Smooth muscle cell (in vitro differentiated cells): ENCODE measurements around the gene GRB14. TPM values are rescaled to one million over a fixed set of nuclear protein-coding genes. Genes with fewer than 3 reads are reported as not detected.

ENCODE experiments used
- DNase-seq: peaks from one replicate; lab custom pipeline; 2025; ENCODE audit not compliant: unreplicated experiment; lab: John Stamatoyannopoulos, UW
- H2AFZ ChIP-seq: fragments of 200-600 bp; sonication (generic); 2 replicates; pipeline ENCODE4 v1.6.0; 2016; ENCODE audit warnings: antibody characterized with exemption, low read depth, mild to moderate bottlenecking
- H3F3A ChIP-seq: fragments of 200-600 bp; sonication (generic); 2 replicates; pipeline ENCODE4 v1.6.0; 2017; ENCODE audit warnings: antibody characterized with exemption, low read depth
- H3K27ac ChIP-seq: fragments of 200-600 bp; sonication (generic); 2 replicates; pipeline ENCODE4 v1.5.1; 2016; ENCODE audit warnings: low read depth, mild to moderate bottlenecking
- H3K27me3 ChIP-seq: fragments of 200-600 bp; sonication (generic); 2 replicates; pipeline ENCODE4 v1.6.1; 2016; ENCODE audit warnings: low read depth, mild to moderate bottlenecking
- H3K36me3 ChIP-seq: fragments of 200-600 bp; sonication (generic); 2 replicates; pipeline ENCODE4 v1.5.1; 2016; ENCODE audit warnings: low read depth
- H3K4me1 ChIP-seq: fragments of 200-600 bp; sonication (generic); 2 replicates; pipeline ENCODE4 v1.5.1; 2016; ENCODE audit warnings: low read depth
- H3K4me2 ChIP-seq: fragments of 200-600 bp; sonication (generic); 2 replicates; pipeline ENCODE4 v1.6.0; 2016; ENCODE audit warnings: mild to moderate bottlenecking
- H3K4me3 ChIP-seq: fragments of 200-600 bp; sonication (generic); 2 replicates; pipeline ENCODE4 v1.5.1; 2016; ENCODE audit warnings: mild to moderate bottlenecking
- H3K79me2 ChIP-seq: fragments of 200-600 bp; sonication (generic); 2 replicates; pipeline ENCODE4 v1.6.0; 2016; ENCODE audit warnings: low read depth, mild to moderate bottlenecking
- H3K9ac ChIP-seq: fragments of 200-600 bp; sonication (generic); 2 replicates; pipeline ENCODE4 v1.6.0; 2016; ENCODE audit warnings: low read depth
- H3K9me3 ChIP-seq: fragments of 200-600 bp; sonication (generic); replicated peaks from 2 replicates; pipeline ENCODE4 v1.5.1; 2016; ENCODE audit warnings: low read depth
- H4K20me1 ChIP-seq: fragments of 200-600 bp; sonication (generic); 2 replicates; pipeline ENCODE4 v1.6.0; 2016; ENCODE audit warnings: low read depth
- WGBS: methylation state at CpG from one replicate; pipeline ENCODE4 v1.1.7; 2016; ENCODE audit warnings: low lambda C conversion rate; 5-methylcytosine and 5-hydroxymethylcytosine counted together
- polyA plus RNA-seq: library from polyadenylated mRNA; unstranded; fragments of >200 nt; fragmentation: Nextera tagmentation; extraction: Ambion mirVana; gene quantifications from 2 replicates; pipeline ENCODE4 v1.2.1, GENCODE V29; 2016
- total RNA-seq: library from RNA; depleted of rRNA; stranded (reverse); fragments of >200 nt; gene quantifications from 2 replicates; pipeline ENCODE4 v1.2.3, GENCODE V29; 2014
- TF ChIP-seq, protein P1 (sequence below): fragments of 200-600 bp; sonication (generic); IDR thresholded peaks from 2 replicates; pipeline ENCODE4 v1.5.1; 2017; ENCODE audit warnings: borderline replicate concordance, mild to moderate bottlenecking, antibody characterized with exemption; ENCODE audit not compliant: insufficient read depth, poor library complexity, severe bottlenecking

The GRB14 gene
- total and polyA plus RNA-seq, 2 experiments from 2014 or later, result 0.22 TPM; not detected in 1

DNA sequence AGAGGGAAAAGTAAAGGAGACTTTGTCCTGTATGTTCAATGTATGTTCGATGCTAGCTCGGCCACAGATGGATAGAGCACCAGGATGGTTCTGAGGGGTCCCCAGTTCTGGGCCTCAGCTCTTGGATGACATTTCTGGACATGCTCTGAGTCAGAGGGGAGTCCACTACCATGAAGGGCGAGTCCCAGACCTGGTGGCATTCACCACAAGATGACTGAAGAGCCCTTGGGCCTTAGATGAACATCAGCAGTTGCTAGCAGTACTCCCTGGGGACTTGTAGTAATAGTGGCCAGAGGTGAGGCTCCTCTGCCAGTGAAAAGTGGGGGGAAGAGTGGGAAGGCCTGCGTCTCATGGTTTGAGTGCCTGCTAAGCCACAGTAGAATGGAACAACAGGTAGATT, 109.5 kb downstream of the GRB14 start:
- Histone ChIP-seq H3K9ac (no peak overlapping the region), H3K4me3 (no peak overlapping the region), H2AFZ (no peak overlapping the region), H3K36me3 (no peaks in the 10 kb centered on the region), H3K4me1 (no peaks in the 10 kb centered on the region), H4K20me1 (no peaks in the 10 kb centered on the region), H3F3A (no peaks in the 10 kb centered on the region), H3K79me2 (no peaks in the 10 kb centered on the region), H3K27me3 (no peaks in the 10 kb centered on the region), H3K4me2 (no peak overlapping the region), H3K27ac (no peak overlapping the region), H3K9me3 (no peaks in the 10 kb centered on the region)
- DNase-seq, result no peak
- TF ChIP-seq, protein P1, sequence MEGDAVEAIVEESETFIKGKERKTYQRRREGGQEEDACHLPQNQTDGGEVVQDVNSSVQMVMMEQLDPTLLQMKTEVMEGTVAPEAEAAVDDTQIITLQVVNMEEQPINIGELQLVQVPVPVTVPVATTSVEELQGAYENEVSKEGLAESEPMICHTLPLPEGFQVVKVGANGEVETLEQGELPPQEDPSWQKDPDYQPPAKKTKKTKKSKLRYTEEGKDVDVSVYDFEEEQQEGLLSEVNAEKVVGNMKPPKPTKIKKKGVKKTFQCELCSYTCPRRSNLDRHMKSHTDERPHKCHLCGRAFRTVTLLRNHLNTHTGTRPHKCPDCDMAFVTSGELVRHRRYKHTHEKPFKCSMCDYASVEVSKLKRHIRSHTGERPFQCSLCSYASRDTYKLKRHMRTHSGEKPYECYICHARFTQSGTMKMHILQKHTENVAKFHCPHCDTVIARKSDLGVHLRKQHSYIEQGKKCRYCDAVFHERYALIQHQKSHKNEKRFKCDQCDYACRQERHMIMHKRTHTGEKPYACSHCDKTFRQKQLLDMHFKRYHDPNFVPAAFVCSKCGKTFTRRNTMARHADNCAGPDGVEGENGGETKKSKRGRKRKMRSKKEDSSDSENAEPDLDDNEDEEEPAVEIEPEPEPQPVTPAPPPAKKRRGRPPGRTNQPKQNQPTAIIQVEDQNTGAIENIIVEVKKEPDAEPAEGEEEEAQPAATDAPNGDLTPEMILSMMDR, result no peak
- WGBS, result 90% methylated on average over 4 of the region's 4 CpGs

DNA sequence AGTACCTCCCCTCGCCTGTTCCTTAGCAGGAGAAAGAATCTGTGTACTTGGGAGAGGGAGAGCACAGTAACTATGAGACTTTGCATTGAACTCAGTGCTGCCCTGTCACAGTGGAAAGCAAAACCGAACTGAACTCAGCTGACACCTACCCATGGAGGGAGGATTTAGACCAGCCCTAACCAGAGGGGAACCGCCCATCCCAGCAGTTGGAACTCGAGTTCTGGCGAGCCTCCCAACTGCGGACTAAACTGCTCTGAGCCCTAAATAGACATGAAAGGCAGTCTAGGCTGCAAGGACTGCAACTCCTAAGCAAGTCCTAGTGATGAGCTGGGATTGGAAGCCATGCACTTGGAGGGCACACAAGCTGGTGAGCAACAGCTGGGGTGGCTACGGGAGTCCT, 110.4 kb downstream of the GRB14 start:
- Histone ChIP-seq H2AFZ (no peak overlapping the region), H3K4me2 (no peak overlapping the region), H3K9ac (no peak overlapping the region), H3K9me3 (no peaks in the 10 kb centered on the region), H4K20me1 (no peaks in the 10 kb centered on the region), H3K36me3 (no peaks in the 10 kb centered on the region), H3F3A (no peaks in the 10 kb centered on the region), H3K79me2 (no peaks in the 10 kb centered on the region), H3K4me3 (no peak overlapping the region), H3K27ac (no peak overlapping the region), H3K4me1 (no peaks in the 10 kb centered on the region), H3K27me3 (no peaks in the 10 kb centered on the region)
- TF ChIP-seq, protein P1, result no peak
- no peak for DNase-seq
- whole genome bisulfite sequencing, result 89% methylated on average over 7 of the region's 7 CpGs

DNA sequence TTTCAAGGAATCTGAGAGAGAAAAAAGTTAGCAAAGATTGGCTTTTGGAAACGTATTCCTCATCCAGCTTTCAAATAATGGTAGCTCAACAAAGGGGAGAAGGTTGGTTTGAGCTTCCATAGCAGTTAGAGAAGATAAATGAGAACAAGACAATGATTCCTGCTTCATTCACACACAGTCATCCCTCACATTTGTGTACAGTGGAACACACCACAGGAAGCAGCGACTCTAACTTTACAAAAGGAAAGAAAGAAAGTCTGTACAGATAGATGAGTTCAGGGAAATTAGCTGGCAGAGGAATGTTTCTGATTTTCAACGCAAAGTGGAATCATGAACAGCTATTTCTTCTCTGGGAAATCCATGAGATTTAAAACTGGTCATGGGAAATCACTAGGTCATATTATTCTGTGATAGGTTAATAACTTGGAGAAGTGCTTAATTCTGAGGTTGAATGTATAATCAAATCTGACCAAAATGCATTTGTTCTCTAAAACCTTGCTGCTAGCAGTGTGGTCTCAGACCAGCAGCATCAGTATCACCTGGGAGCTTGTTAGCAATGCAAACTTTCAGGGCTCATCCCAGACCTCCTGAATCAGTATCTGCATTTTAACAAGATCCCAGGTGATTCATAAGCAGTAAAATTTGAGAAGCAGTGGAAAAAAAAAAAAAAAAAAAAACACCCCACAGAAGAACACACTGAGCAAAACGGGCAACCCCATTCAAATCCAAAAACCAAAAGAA, 112.0 kb downstream of the GRB14 start:
- TF ChIP-seq, protein P1, result no peak
- no peaks in the 10 kb centered on the region for H4K20me1 ChIP-seq
- no peak overlapping the region for H2AFZ ChIP-seq
- H3F3A ChIP-seq, result no peaks in the 10 kb centered on the region
- H3K9ac ChIP-seq, result no peak overlapping the region
- H3K27ac ChIP-seq, result no peak overlapping the region
- H3K9me3 ChIP-seq, result no peaks in the 10 kb centered on the region
- whole genome bisulfite sequencing, result 86% methylated on average over 4 of the region's 4 CpGs
- H3K79me2 ChIP-seq, result no peaks in the 10 kb centered on the region
- H3K27me3 ChIP-seq, result no peaks in the 10 kb centered on the region
- no peak overlapping the region for H3K4me2 ChIP-seq
- H3K4me3 ChIP-seq, result no peak overlapping the region
- no peaks in the 10 kb centered on the region for H3K4me1 ChIP-seq
- no peak for DNase-seq
- H3K36me3 ChIP-seq, result no peaks in the 10 kb centered on the region

DNA sequence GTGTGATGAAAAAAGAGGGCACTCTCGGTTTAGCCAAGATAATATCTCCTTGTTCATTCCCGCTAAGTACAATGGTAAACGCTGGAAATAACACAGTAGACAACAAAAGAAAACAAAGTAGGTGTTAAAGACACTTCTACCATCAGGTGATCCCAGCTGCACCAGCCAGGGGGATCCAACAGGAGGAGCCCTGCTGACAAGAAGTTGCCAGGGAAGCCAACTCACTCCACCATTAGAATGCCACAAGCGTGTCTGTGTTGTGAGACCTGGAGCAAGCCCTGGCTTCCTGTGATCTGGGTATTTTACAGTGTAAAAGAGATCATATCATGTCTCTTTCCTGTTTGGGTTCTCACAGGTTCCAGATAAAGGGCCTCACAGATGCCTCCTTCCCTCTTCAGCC, 117.0 kb downstream of the GRB14 start:
- H4K20me1 ChIP-seq, result no peaks in the 10 kb centered on the region
- H3K4me3 ChIP-seq, result no peak overlapping the region
- no peak overlapping the region for H3K27ac ChIP-seq
- H3K36me3 ChIP-seq, result no peaks in the 10 kb centered on the region
- no peaks in the 10 kb centered on the region for H3K4me1 ChIP-seq
- TF ChIP-seq, protein P1, result no peak
- H3K9ac ChIP-seq, result no peak overlapping the region
- WGBS, result 62% methylated on average over 4 of the region's 4 CpGs
- no peaks in the 10 kb centered on the region for H3K9me3 ChIP-seq
- no peak for DNase-seq
- H3K27me3 ChIP-seq, result no peaks in the 10 kb centered on the region
- H2AFZ ChIP-seq, result no peak overlapping the region
- H3K79me2 ChIP-seq, result no peaks in the 10 kb centered on the region
- H3K4me2 ChIP-seq, result no peak overlapping the region
- H3F3A ChIP-seq, result no peaks in the 10 kb centered on the region
